Activated CD8-positive, alpha-beta memory T cell treated with anti-CD3 and anti-CD28 coated beads, Interleukin-2, amount 50 U/mL, for 24 hours (primary cell): ENCODE results near the gene ZMYND15.

Experiments
- DNase-seq: peaks from one replicate; pipeline ENCODE4 v3.0.0-alpha.2; 2020; ENCODE audit errors: extremely low read depth

The ZMYND15 gene

GRCh38 chr17:4716081-4716480 lies 23.6 kb upstream of the ZMYND15 start:
- no peak for DNase-seq

DNA sequence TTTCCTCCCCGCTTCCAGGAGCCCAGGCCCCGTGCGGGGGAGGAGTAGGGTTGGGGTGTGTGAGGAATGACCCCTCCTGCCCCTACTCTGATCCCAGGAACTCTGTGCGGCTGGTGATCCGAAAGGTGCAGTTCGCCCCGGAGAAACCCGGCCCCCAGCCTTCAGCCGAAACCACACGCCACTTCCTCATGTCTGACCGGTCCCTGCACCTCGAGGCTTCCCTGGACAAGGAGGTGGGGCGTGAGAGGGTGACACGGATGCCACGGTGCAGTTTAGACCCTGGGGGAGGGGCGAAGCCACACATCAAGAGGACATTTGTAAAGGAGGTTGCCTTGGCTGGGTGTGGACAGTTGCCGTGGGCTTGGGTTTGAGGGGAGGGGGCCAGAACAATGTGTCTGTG lies 21.8 kb upstream of the ZMYND15 start:
- DNase-seq: no peak

- DNase-seq: no peak
Measured at GRCh38 chr17:4718276-4718675, 21.4 kb upstream of the ZMYND15 start.

DNA sequence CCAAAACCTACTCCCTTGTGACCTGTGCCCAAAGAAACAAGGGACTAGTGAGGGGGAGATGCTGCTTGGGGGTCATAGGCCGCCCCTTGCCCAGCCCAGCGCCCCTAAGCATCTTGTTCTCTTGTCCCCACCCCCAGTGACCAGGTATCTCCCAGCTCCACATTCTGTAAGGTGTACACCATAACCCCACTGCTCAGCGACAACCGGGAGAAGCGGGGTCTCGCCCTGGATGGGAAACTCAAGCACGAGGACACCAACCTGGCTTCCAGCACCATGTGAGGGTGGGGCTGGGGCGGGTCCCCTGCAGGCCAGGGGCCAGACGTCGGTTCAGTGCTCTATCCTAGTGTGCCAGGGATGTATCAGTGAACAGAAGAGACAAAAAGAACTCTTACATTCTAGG lies 20.5 kb upstream of the ZMYND15 start:
- DNase-seq: no peak

- DNase-seq: no peak
Measured at GRCh38 chr17:4719684-4720221, 19.9 kb upstream of the ZMYND15 start.

- no peak for DNase-seq
Measured at GRCh38 chr17:4720787-4721186, 18.8 kb upstream of the ZMYND15 start.

GRCh38 chr17:4721203-4722135 lies 18.2 kb upstream of the ZMYND15 start:
- no peak for DNase-seq

GRCh38 chr17:4722678-4723240 lies 16.9 kb upstream of the ZMYND15 start:
- DNase-seq: no peak

DNA sequence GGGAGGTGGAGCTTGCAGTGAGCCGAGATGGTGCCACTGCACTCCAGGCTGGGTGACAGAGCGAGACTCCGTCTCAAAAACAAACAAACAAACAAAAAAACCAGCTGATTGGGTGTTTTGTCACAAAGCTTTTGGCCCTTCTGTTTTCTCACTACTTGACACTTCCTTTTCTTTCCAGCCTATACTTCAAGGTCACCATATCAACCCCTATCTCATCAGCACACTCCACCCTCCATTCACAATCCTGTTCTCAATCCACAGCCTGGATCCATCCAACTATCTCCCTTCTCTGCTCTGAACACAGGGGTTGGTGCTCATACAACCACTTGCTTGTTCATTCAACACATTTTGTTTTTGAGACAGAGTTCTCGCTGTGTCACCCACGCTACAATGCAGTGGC lies 15.0 kb upstream of the ZMYND15 start:
- DNase-seq: no peak

DNA sequence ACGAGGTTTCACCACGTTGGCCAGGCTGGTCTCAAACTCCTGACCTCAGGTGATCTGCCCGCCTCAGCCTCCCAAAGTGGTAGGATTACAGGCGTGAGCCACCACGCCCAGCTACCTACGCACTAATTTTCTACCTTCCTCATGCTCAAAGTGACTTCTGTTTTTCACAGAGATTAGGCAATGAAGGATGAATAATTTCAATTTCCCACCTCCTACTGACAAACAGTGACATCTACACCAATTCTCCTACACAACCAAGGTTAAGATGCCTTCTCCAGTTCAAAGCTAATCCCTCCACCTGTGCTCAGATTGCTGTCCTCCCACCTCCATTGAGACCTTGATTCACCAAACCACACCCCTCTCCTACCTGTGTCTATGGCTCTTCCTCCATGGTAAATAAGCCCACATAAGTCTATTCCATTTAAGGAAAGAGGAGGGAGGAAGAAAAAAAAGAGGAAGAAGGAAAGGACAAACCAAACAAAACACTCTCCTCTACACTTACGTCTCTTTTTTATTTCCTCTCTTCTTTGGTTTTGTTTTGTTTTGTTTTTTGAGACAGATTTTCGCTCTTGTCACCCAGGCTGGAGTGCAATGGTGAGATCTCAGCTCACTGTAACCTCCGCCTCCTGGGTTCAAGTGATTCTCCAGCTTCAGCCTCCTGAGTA lies 13.9 kb upstream of the ZMYND15 start:
- DNase-seq: no peak

DNA sequence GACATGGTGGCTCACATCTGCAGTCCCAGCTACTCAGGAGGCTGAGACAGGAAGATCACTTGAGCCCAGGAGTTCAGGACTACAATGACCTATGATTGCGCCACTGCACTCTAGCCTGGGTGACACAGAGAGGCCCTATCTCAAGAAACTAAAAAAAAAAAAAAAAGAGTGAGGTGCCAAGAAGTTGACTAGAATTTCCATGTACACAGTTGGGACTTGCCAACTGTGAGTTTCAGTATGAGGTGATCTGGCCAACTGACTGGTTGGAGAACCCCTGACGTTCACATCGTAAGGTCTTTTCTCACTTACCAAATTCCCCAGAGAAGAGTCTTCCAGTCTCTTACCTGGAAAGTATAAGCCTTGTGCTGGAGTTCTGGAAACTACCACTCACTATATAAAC lies 11.5 kb upstream of the ZMYND15 start:
- no peak for DNase-seq

DNA sequence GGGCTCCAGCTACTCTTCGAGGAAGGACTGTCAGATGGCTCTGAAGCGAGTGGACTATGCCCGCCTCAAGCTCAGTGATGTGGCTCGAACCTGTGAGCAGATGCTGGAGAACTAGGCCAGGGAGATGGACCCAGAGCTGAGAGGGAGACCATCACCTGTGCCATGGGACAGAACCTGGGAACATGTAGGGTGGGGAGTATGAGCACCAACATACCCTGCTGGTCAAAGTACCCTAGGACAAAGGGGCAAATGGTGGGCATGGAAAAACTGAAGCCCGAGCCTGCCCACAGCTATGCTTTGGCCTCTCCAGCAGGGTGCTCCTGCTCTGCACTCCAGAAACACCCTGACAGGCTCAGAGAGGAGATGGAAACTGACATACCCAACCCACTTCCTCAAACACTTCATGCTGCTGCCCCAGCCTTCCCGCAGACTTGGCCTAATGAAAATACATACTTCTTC lies 6.5 kb upstream of the ZMYND15 start:
- no peak for DNase-seq

DNA sequence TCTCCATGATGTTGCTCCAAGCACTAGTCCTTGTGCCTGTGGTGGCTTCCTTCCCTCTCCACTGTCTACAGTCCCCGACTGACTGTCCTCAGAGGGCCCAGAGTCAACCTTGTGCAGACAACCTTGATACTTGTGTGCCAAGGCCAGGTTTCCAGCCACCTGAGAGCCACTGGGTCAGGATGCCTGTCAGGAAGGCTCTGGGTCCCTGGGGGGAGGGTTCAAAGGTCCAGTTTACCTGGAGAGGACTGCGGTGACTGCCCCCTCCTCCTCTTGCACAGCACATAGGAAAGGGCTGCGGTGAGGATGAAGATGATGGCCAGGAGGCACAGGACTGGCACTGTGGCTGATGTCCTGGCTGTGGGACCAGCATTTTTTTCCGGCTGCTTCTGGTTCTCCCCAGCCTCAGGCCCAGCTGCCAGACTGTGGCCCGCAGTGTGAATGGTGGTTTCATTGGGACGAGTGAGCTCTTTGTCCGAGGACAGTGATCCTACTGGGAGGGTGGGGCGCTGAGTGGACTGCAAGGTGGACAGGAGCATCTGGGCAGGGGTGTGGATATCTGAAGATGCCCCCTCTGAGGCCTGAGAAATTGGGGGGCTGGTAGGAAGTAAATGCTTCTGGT lies 4.7 kb upstream of the ZMYND15 start:
- no peak for DNase-seq

- no peak for DNase-seq
Measured at GRCh38 chr17:4735876-4736651, 3.6 kb upstream of the ZMYND15 start.

DNA sequence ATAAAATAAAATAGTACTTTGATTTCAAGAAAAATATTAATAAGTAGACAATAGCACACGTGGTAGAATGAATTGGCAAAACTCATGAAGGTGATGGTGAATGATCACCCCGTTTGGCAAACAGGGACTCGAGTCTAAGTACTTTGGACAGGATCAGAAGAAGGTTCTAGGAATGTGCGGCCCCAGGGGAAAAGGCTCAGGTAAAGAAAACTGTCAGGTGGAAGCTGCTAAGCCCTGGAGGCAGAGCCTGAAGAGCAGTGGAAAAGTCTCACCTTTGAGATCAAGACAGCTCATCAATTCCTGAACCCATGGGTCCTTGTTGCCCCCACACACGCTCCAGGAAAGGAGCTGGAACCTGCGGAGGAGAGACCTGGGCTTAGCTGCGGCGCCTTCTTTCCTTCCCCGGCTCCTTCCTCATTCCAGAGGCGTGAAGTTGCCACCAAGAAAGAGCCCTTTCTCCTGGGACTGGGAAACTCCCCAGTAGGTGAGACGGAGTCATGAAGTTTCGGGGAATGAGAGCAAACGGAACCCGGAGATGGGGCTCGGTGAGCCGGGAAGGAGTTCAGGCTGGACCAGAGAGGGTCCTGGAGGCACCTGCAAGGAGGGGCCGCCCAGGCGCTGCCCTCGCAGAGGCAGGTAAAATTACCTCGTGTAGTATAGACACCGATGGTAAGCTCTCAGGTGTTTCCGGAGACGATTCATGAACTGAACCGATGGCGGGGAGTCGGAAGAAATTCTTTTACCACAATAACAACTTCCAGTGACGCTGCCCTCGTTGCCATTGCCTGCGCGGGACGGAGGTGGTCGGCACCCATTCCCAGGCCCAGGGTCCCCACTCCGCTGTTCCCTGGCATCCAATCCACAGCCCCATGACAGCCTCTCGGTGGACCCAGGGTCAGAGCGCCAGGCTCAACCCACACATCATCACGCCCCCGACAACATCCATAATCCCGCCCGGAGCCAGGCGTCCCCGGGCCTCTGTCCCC lies 1.2 kb upstream of the ZMYND15 start:
- DNase-seq: no peak

DNA sequence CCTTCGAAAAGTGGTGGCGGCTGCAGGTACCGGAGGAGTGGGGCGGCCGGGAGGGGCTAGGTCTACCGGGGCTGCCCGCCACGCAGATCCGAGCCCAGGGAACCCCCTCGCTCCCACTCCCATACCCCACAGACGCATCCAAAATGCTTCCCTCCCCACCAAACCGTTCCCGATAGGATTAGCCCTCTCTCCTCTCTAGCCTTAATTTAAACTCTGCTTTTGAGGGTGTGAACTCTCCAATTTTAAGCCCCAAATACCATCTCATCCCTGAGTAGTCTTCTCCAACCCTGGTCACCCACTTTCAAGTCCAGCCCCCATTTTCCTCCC lies 355 bp downstream of the ZMYND15 start:
- no peak for DNase-seq

- no peak for DNase-seq
Measured at GRCh38 chr17:4740584-4740983, 951 bp downstream of the ZMYND15 start.

GRCh38 chr17:4741544-4741943 lies 1.9 kb downstream of the ZMYND15 start:
- DNase-seq: no peak

- no peak for DNase-seq
Measured at GRCh38 chr17:4742133-4742532, 2.5 kb downstream of the ZMYND15 start.

- DNase-seq: no peak
Measured at GRCh38 chr17:4742629-4743028, 3.0 kb downstream of the ZMYND15 start.
